ENCODE results near the gene HS3ST5. TPM values are rescaled to one million over a fixed set of nuclear protein-coding genes. Genes with fewer than 3 reads are reported as not detected.
A peak's percentile ranks its signal among the peaks of the same experiment; 100 is the strongest.
"Not testable (repeated sequence)": the region's sequence is repeated elsewhere in the genome, so short reads cannot be mapped to it uniquely, and the experiment has no call there.

HS3ST5 gene
- total RNA-seq, 1 donor from 2014 or later, result not detected

GRCh38 chr6:114108119-114109002, 234.5 kb downstream of the HS3ST5 start:
- DNase-seq (ENCODE audit: extremely low read depth, low read depth, low spot score), result peak; percentile 36

GRCh38 chr6:114106020-114106419, 236.8 kb downstream of the HS3ST5 start:
- no peak for DNase-seq (ENCODE audit: extremely low read depth, low read depth, low spot score)

- no peak for DNase-seq (ENCODE audit: extremely low read depth, low read depth, low spot score)
Measured at GRCh38 chr6:114101255-114101654, 241.6 kb downstream of the HS3ST5 start.

GRCh38 chr6:114100215-114100994, 242.4 kb downstream of the HS3ST5 start:
- no peak for DNase-seq (ENCODE audit: extremely low read depth, low read depth, low spot score)

GRCh38 chr6:114096561-114097172, 246.2 kb downstream of the HS3ST5 start:
- no peak for DNase-seq (ENCODE audit: extremely low read depth, low read depth, low spot score)

- no peak for DNase-seq (ENCODE audit: extremely low read depth, low read depth, low spot score)
Measured at GRCh38 chr6:114092943-114093342, 249.9 kb downstream of the HS3ST5 start.

- DNase-seq (ENCODE audit: extremely low read depth, low read depth, low spot score), result no peak
Measured at GRCh38 chr6:114090626-114091025, 252.2 kb downstream of the HS3ST5 start.

- DNase-seq (ENCODE audit: extremely low read depth, low read depth, low spot score), result no peak
Measured at GRCh38 chr6:114087496-114087895, 255.3 kb downstream of the HS3ST5 start.

GRCh38 chr6:114085211-114085610, 257.6 kb downstream of the HS3ST5 start:
- no peak for DNase-seq (ENCODE audit: extremely low read depth, low read depth, low spot score)

- DNase-seq (ENCODE audit: extremely low read depth, low read depth, low spot score), result no peak
Measured at GRCh38 chr6:114084327-114084890, 258.4 kb downstream of the HS3ST5 start.

GRCh38 chr6:114083251-114083650, 259.6 kb downstream of the HS3ST5 start:
- DNase-seq (ENCODE audit: extremely low read depth, low read depth, low spot score), result no peak

GRCh38 chr6:114081730-114082129, 261.1 kb downstream of the HS3ST5 start:
- no peak for DNase-seq (ENCODE audit: extremely low read depth, low read depth, low spot score)

GRCh38 chr6:114080891-114081510, 261.8 kb downstream of the HS3ST5 start:
- DNase-seq (ENCODE audit: extremely low read depth, low read depth, low spot score), result no peak

GRCh38 chr6:114080410-114080809, 262.4 kb downstream of the HS3ST5 start:
- not testable (repeated sequence) for DNase-seq (ENCODE audit: extremely low read depth, low read depth, low spot score)

- no peak for DNase-seq (ENCODE audit: extremely low read depth, low read depth, low spot score)
Measured at GRCh38 chr6:114075777-114076176, 267.0 kb downstream of the HS3ST5 start.

- DNase-seq (ENCODE audit: extremely low read depth, low read depth, low spot score), result no peak
Measured at GRCh38 chr6:114075300-114075699, 267.5 kb downstream of the HS3ST5 start.

GRCh38 chr6:114068771-114069170, 274.1 kb downstream of the HS3ST5 start:
- no peak for DNase-seq (ENCODE audit: extremely low read depth, low read depth, low spot score)

- no peak for DNase-seq (ENCODE audit: extremely low read depth, low read depth, low spot score)
Measured at GRCh38 chr6:114068116-114068515, 274.7 kb downstream of the HS3ST5 start.

GRCh38 chr6:114064862-114065261, 278.0 kb downstream of the HS3ST5 start:
- no peak for DNase-seq (ENCODE audit: extremely low read depth, low read depth, low spot score)

GRCh38 chr6:114063956-114064355, 278.9 kb downstream of the HS3ST5 start:
- DNase-seq (ENCODE audit: extremely low read depth, low read depth, low spot score), result no peak

GRCh38 chr6:114062199-114062598, 280.6 kb downstream of the HS3ST5 start:
- DNase-seq (ENCODE audit: extremely low read depth, low read depth, low spot score), result no peak

Data from glomerular endothelial cell (primary cell).